Adrenal gland (tissue), 12 donors: ENCODE results near the gene KLHL36. TPM values are rescaled to one million over a fixed set of nuclear protein-coding genes. Genes with fewer than 3 reads are reported as not detected.

Source experiments
- DNase-seq, 7 donors: peaks; one replicate each; pipeline ENCODE4 v3.0.0-alpha.2; 2019 to 2020
- H3K27ac ChIP-seq, 5 donors: fragments of 200-600 bp; sonication (generic) in 4 of 5; 1 replicate in 3 of 5; 2 replicates in 2 of 5; pipeline versions ENCODE4 v1.5.1 to v1.8.0; 2016 to 2020; ENCODE audit warnings: mild to moderate bottlenecking in 1 of 5
- H3K27me3 ChIP-seq: fragments of 200-600 bp; 2 replicates; pipeline ENCODE4 v1.8.0; 2021
- H3K36me3 ChIP-seq, 2 donors: fragments of 200-600 bp; replicated peaks in 1 of 2; 1 replicate in 1 of 2; 2 replicates in 1 of 2; pipeline versions ENCODE4 v1.5.1 to v1.8.0; 2018 to 2022
- H3K4me1 ChIP-seq, 2 donors: fragments of 200-600 bp; replicated peaks in 1 of 2; 1 replicate in 1 of 2; 2 replicates in 1 of 2; pipeline versions ENCODE4 v1.5.1 to v1.8.0; 2018 to 2021
- H3K4me3 ChIP-seq, 4 donors: fragments of 200-600 bp; sonication (generic) in 3 of 4; one replicate each; pipeline ENCODE4 v1.5.1; 2016 to 2018
- H3K9me3 ChIP-seq, 3 donors: fragments of 200-600 bp; sonication (generic) in 1 of 3; replicated peaks in 1 of 3; 1 replicate in 2 of 3; 2 replicates in 1 of 3; pipeline versions ENCODE4 v1.5.1 to v1.8.0; 2016 to 2021
- CTCF ChIP-seq, 6 experiments: fragments of 450-650 bp in 4 of 6; fragments of 200-600 bp in 2 of 6; sonication (generic) in 1 of 6; IDR thresholded peaks; 1 replicate in 5 of 6; 2 replicates in 1 of 6; pipeline versions ENCODE4 v1.5.1 to v1.8.0; 2016 to 2021; ENCODE audit warnings: antibody characterized with exemption in 6 of 6, mild to moderate bottlenecking in 2 of 6, moderate library complexity in 1 of 6
- POLR2A ChIP-seq, 2 donors: fragments of 450-650 bp; IDR thresholded peaks; one replicate each; pipeline ENCODE4 v1.6.1; 2017; ENCODE audit warnings: antibody characterized with exemption in 2 of 2, mild to moderate bottlenecking in 2 of 2, moderate library complexity in 1 of 2
- WGBS, 4 donors: extraction: QIAGEN DNeasy Blood & Tissue Kit in 2 of 4; methylation state at CpG; one replicate each; pipeline versions ENCODE4 v1.1.5 to v1.1.7; 2013 to 2017; 5-methylcytosine and 5-hydroxymethylcytosine counted together
- intact Hi-C, 2 donors: fragments of 100-400 bp; cut with DNase I; formaldehyde crosslinking; loops; one replicate each; pipeline versions ENCODE4 v1.14.1 to v1.15.0; 2022 to 2023
- polyA plus RNA-seq, 3 donors: library from polyadenylated mRNA; stranded (reverse); fragments of 200-250 nt in 2 of 3; fragments of 350-450 nt in 1 of 3; fragmentation: Illumina TruSeq in 1 of 3; extraction: RNeasy Lipid Tissue Mini Kit (QIAGEN cat#74804) in 1 of 3; gene quantifications; one replicate each; pipeline ENCODE4 v1.2.3, GENCODE V29; 2013 to 2014
- total RNA-seq, 9 donors: library from RNA; depleted of rRNA in 4 of 9; stranded (reverse); fragments of >200 nt in 4 of 9; fragments of 120-200 nt in 1 of 9; fragmentation: NEBNext Ultra II Directional in 1 of 9; extraction: Animal tissue kit (Norgen Biotek cat#: 25700) in 1 of 9; gene quantifications; one replicate each; pipeline versions ENCODE4 v1.1.0 to v1.2.4, GENCODE V29; 2013 to 2023
- donor health status: healthy with polysubstance abuse.
- donor health status: Bipolar disorder and iron deficiency.
- donor health status: DM: yes; HTN: yes; CAD: no.
- donor health status: DM: no; HTN: no; CAD: no.
- donor health status: DM: no; HTN: no; CAD: no.
- donor health status: DM: yes; HTN: yes; CAD: no.

KLHL36 gene
- total and polyA plus RNA-seq, 12 donors = 10.7 to 81.6 (median 54.7) TPM

DNA sequence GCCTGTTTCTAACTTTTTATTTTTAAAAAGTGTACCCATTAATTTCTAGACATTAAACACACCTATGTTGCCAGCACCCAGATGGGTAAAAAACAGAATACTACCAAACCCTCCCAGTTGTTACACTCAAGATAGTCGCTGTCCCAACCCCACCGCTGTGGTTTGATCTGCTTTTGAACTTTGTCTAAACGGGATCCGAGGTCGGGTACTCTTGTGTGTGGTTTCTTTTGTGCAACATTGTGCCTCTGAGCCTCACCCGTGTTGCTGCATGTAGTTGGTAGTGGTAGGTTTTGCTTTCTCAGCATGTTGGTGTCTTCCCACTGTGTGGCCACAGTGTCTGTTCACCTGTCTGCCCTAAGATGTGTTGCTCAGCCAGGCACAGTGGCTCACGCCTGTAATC lies 4.3 kb downstream of the KLHL36 start:
- TF ChIP-seq POLR2A (IDR thresholded peaks at IDR 0.05) (no peak), CTCF (IDR thresholded peaks at IDR 0.05) (no peak)
- Histone ChIP-seq H3K4me3 (no peak overlapping the region), H3K4me1 (peaks cover 13 to 25% of the 10 kb centered on the region in 2 donors), H3K9me3 (no peaks in the 10 kb centered on the region), H3K27ac (no peak overlapping the region), H3K27me3 (no peaks in the 10 kb centered on the region), H3K36me3 (peaks cover 0 to 41% of the 10 kb centered on the region in 2 donors)
- no peak for DNase-seq
- WGBS, 4 donors = 80 to 94% (median 84%) methylated on average over 7 of the region's 7 CpGs
- intact Hi-C loops = no loop called here

DNA sequence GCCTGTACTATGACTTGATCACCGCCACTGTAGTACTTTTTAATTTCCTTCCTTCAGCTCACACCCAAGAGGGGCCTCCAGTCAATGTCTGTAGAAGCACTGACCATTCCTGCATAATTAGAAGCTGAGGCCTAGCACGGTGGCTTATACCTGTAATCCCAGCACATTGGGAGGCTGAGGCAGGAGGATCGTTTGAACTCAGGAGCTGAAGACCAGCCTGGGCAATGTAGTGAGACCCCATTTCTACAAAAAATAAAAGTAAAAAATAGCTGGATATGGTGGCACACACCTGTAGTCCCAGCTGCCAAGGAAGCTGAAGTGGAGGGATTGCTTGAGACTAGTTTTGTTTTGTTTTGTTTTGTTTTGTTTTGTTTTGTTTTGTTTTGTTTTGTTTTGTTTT lies 5.9 kb downstream of the KLHL36 start:
- H3K4me3 ChIP-seq = no peak overlapping the region
- intact Hi-C loops = no loop called here
- H3K36me3 ChIP-seq = peaks cover 0 to 58% of the 10 kb centered on the region in 2 donors
- H3K4me1 ChIP-seq = peaks cover 13 to 27% of the 10 kb centered on the region in 2 donors
- H3K27ac ChIP-seq = no peak overlapping the region
- DNase-seq = no peak
- TF ChIP-seq CTCF (IDR thresholded peaks at IDR 0.05) = no peak
- TF ChIP-seq POLR2A (IDR thresholded peaks at IDR 0.05) = no peak
- no peaks in the 10 kb centered on the region for H3K9me3 ChIP-seq
- no peaks in the 10 kb centered on the region for H3K27me3 ChIP-seq
- WGBS, 4 donors = 83 to 95% (median 91%) methylated on average over 3 of the region's 3 CpGs

DNA sequence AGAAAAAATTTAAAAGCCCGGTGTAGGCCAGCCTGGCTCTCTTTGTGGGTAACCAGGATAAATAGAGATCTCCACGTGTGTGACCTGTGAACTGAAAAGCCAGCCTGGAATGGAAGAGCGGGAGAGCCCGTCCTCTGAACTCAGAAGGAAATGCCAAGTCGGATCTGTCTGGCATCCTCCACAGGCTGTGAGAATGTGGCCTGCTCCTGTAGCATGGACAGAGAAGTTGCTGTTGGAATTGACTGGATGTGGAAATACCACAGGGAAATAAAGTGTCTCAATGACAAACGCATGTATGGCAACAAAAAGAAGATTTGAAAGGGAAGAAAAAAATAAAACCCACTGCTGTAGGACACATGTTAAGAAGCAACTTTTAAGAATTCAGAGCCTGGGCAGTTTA lies 6.7 kb downstream of the KLHL36 start:
- TF ChIP-seq CTCF (IDR thresholded peaks at IDR 0.05) = no peak
- no peak for TF ChIP-seq POLR2A (IDR thresholded peaks at IDR 0.05)
- intact Hi-C loops = no loop called here
- WGBS, 4 donors = 65 to 74% (median 67%) methylated on average over 6 of the region's 6 CpGs

DNA sequence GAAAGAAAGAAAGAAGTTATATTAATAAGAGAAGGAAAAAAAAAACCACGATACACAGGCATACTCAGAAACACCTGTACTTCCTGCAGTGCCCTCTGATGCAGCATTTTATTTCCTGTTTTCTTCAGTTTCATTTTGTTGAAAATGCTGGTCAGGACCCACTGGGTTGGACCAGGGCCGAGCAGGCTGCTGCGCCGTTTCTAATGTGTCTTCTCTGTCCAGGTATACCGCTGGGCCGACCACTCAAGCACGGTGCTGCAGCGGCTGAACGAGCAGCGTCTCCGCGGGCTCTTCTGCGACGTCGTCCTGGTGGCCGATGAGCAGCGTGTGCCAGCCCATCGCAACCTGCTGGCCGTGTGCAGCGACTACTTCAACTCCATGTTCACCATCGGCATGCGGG lies 8.3 kb downstream of the KLHL36 start:
- H3K27me3 ChIP-seq = no peaks in the 10 kb centered on the region
- intact Hi-C loops = no loop called here
- WGBS, 4 donors = 94 to 96% (median 96%) methylated on average over 20 to 22 of the region's 22 CpGs
- DNase-seq = no peak
- no peak overlapping the region for H3K27ac ChIP-seq
- TF ChIP-seq POLR2A (IDR thresholded peaks at IDR 0.05) (no peak), CTCF (IDR thresholded peaks at IDR 0.05) (no peak)
- H3K4me1 ChIP-seq = peaks cover 9 to 11% of the 10 kb centered on the region in 2 donors
- peaks cover 0 to 71% of the 10 kb centered on the region in 2 donors for H3K36me3 ChIP-seq
- no peaks in the 10 kb centered on the region for H3K9me3 ChIP-seq
- no peak overlapping the region for H3K4me3 ChIP-seq

More for the DNA sequence above, 6.7 kb downstream of the KLHL36 start:
- H3K27ac ChIP-seq = no peak overlapping the region
- DNase-seq = no peak
- no peaks in the 10 kb centered on the region for H3K9me3 ChIP-seq
- no peaks in the 10 kb centered on the region for H3K27me3 ChIP-seq
- peaks cover 0 to 65% of the 10 kb centered on the region in 2 donors for H3K36me3 ChIP-seq
- H3K4me3 ChIP-seq = no peak overlapping the region
- H3K4me1 ChIP-seq = peaks cover 9 to 22% of the 10 kb centered on the region in 2 donors
